Ovary (tissue), 10 donors: Measurements from ENCODE around the gene YTHDC2. TPM values are rescaled to one million over a fixed set of nuclear protein-coding genes. Genes with fewer than 3 reads are reported as not detected.

Experiments
- DNase-seq, 5 donors: peaks; one replicate each; pipeline ENCODE4 v3.0.0-alpha.2; 2019 to 2020
- H3K27ac ChIP-seq, 2 donors: fragments of 200-600 bp; one replicate each; pipeline versions ENCODE4 v1.5.1 to v1.8.0; 2019 to 2022
- H3K27me3 ChIP-seq: fragments of 200-600 bp; one replicate; pipeline ENCODE4 v1.8.0; 2022
- H3K36me3 ChIP-seq: fragments of 200-600 bp; sonication (generic); one replicate; pipeline ENCODE4 v1.5.1; 2019
- H3K4me1 ChIP-seq: one replicate; pipeline ENCODE4 v1.8.1; 2013; ENCODE audit warnings: mild to moderate bottlenecking, moderate library complexity; ENCODE audit not compliant: insufficient read depth
- H3K4me3 ChIP-seq: fragments of 200-600 bp; sonication (generic); one replicate; pipeline ENCODE4 v1.5.1; 2017
- H3K9me3 ChIP-seq, 2 donors: fragments of 200-600 bp in 1 of 2; sonication (generic) in 1 of 2; one replicate each; pipeline versions ENCODE4 v1.5.1 to v1.8.1; 2013 to 2019; ENCODE audit warnings: mild to moderate bottlenecking in 1 of 2, moderate library complexity in 1 of 2
- EP300 ChIP-seq: sonication (generic); formaldehyde crosslinking; IDR thresholded peaks from one replicate; pipeline ENCODE4 v1.6.1; 2017; ENCODE audit warnings: antibody characterized with exemption
- POLR2A ChIP-seq: fragments of 450-650 bp; IDR thresholded peaks from one replicate; pipeline ENCODE4 v1.6.1; 2017; ENCODE audit warnings: antibody characterized with exemption, mild to moderate bottlenecking, moderate library complexity
- WGBS, 3 donors: extraction: QIAGEN DNeasy Blood & Tissue Kit in 1 of 3; methylation state at CpG; one replicate each; pipeline versions ENCODE4 v1.1.5 to v1.1.7; 2013 to 2017; 5-methylcytosine and 5-hydroxymethylcytosine counted together
- intact Hi-C, 4 donors: fragments of 100-400 bp; cut with DNase I; formaldehyde crosslinking; loops; one replicate each; pipeline versions ENCODE4 v1.11.0 to v1.15.1; 2022 to 2023
- long read RNA-seq, 3 donors: library from polyadenylated mRNA in 2 of 3; unstranded in 2 of 3; transcript quantifications; one replicate each; pipeline ENCODE4 v2.0.0 and lab custom pipeline, GENCODE V29; 2021 to 2026
- polyA plus RNA-seq, 2 donors: library from polyadenylated mRNA; stranded (reverse); fragments of 200-250 nt in 1 of 2; fragments of 350-450 nt in 1 of 2; fragmentation: Illumina TruSeq in 1 of 2; extraction: RNeasy Lipid Tissue Mini Kit (QIAGEN cat#74804) in 1 of 2; gene quantifications; one replicate each; pipeline ENCODE4 v1.2.3, GENCODE V29; 2013 to 2014
- total RNA-seq, 7 donors: library from RNA; depleted of rRNA in 2 of 7; stranded (reverse); fragments of >200 nt in 2 of 7; fragmentation: NEBNext Ultra II Directional in 3 of 7; extraction: Animal tissue kit (Norgen Biotek cat#: 25700) in 3 of 7; gene quantifications; one replicate each; pipeline versions ENCODE4 v1.1.0 to v1.2.4, GENCODE V29; 2016 to 2023
- TF ChIP-seq, protein P1 (sequence below), 3 donors: fragments of 450-650 bp in 2 of 3; fragments of 200-600 bp in 1 of 3; IDR thresholded peaks; one replicate each; pipeline versions ENCODE4 v1.5.1 to v1.8.0; 2016 to 2022; ENCODE audit warnings: antibody characterized with exemption in 3 of 3, mild to moderate bottlenecking in 1 of 3
- donor health status: DM: no; HTN: no; CAD: no; lungs with moderate emphysema.
- donor health status: DM: no; HTN: no; CAD: no.
- donor health status: Bipolar disorder and iron deficiency.
- donor health status: DM: yes; HTN: yes; CAD: no.
- donor health status: DM: no; HTN: no; CAD: no.
- donor health status: DM: yes; HTN: yes; CAD: no.

The YTHDC2 gene
- 10 to 100 TPM; 21.8 to 36.2 (median 23.7) TPM for total RNA-seq
- 10 to 100 TPM in 1 of 2 donors, 1 to 10 TPM in 1; 9.1 to 13.2 TPM for polyA plus RNA-seq
- long read RNA-seq, donor 1, partial matches to known transcripts, result 27 of 31 reads
- long read RNA-seq, donor 1, other reads (novel, unspliced or antisense), result 3 of 31 reads
- long read RNA-seq, donor 2, partial matches to known transcripts, result 5 of 5 reads
- long read RNA-seq, donor 2, other reads (novel, unspliced or antisense), result 0 of 5 reads
- long read RNA-seq, donor 3, full-length matches to known transcripts, result 17 of 40 reads
- long read RNA-seq, donor 3, partial matches to known transcripts, result 6 of 40 reads
- long read RNA-seq, donor 3, other reads (novel, unspliced or antisense), result 17 of 40 reads

DNA sequence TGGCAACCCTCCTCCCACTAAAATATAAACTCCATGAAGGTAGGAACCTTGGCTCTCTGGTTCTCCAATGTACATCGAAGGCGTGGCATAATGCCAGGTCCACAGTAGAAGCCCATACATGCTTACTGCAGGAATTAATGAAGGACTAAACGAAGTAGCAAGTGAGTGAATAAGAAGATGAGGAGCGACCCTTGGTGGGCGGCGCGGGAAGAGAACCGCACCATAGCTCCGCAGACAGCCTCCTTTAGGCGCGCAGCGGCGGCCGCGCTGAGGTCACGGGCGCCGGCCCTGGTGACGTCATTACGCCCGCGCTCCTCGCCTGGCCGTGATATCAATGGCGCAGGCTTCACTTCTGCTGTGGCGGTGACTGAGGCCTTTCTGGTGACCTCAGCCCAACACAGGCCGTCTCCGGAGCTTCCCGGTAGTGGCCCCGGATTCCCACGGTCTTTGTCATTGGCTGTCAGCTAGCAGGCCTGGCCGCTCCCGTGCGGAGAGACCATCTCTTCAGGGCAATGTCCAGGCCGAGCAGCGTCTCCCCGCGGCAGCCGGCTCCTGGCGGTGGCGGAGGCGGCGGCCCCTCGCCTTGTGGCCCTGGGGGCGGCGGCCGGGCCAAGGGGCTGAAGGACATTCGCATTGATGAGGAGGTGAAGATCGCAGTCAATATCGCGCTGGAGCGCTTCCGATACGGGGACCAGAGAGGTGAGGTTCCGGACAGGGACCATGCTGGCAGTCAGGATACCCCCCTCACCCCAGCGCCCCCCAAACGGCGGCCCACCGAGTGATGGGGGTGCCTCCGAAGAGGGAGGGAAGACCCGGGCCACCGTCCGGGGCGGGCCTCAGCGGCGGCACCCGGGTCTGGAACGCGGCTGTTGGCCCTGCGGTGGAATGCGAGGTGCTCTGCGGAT lies at the start of gene YTHDC2:
Gene YTHDC2 (plus strand): TSS at position 311 of the 905 bp plus-strand sequence. CDS start 202 bp downstream, at position 513.
- Histone ChIP-seq H3K36me3 (no peaks in the 10 kb centered on the region), H3K9me3 (no peaks in the 10 kb centered on the region), H3K4me1 (no peaks in the 10 kb centered on the region), H3K27ac (peak within 1 kb of the TSS; percentile 94 to 97), H3K27me3 (no peaks in the 10 kb centered on the region), H3K4me3 (peak within 1 kb of the TSS; percentile 77)
- DNase-seq, result peak; percentile 81 to 93 (median 87)
- TF ChIP-seq POLR2A (peak; percentile 66), EP300 (no peak)
- TF ChIP-seq, protein P1, sequence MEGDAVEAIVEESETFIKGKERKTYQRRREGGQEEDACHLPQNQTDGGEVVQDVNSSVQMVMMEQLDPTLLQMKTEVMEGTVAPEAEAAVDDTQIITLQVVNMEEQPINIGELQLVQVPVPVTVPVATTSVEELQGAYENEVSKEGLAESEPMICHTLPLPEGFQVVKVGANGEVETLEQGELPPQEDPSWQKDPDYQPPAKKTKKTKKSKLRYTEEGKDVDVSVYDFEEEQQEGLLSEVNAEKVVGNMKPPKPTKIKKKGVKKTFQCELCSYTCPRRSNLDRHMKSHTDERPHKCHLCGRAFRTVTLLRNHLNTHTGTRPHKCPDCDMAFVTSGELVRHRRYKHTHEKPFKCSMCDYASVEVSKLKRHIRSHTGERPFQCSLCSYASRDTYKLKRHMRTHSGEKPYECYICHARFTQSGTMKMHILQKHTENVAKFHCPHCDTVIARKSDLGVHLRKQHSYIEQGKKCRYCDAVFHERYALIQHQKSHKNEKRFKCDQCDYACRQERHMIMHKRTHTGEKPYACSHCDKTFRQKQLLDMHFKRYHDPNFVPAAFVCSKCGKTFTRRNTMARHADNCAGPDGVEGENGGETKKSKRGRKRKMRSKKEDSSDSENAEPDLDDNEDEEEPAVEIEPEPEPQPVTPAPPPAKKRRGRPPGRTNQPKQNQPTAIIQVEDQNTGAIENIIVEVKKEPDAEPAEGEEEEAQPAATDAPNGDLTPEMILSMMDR (IDR thresholded peaks at IDR 0.05), result peak; percentile 20 to 47 (median 27)
- intact Hi-C loops, result loop anchor here in 2 of 4 donors (10.0 kb wide), 1 partner anchor 519 kb away; no protein-coding TSS in a partner anchor
- WGBS, 3 donors, result 1% methylated on average over 71 to 72 of the region's 72 CpGs

DNA sequence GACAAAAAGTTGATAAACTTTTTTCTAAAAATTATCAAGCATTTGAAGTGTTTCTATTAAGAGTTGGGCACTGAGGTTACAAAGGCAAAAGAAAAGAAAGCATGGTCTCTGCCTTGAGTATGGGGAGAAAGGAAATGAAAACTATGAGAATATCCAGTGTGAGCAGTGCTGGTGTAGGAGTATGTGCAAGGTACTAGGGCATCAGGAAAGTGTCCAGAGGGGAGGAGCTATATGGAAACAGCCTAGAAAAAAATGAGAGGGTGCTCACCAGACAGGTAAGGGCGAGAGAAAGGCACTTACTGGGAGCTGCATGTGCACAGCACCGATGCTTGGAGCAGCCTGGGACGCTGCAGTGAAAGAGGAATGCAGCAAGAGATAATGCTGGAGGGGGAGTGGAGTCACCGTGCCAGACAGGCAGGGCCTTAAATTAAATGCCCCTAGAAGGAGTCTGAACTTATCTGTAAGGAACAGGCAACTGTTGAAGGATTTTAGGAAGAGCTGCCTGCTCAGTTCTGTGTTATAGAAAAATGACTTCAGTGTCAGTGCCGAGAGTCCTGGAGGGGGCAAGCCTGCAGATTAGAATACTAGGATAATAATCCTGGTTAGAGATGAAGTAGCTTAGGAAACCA lies 39.3 kb upstream of the YTHDC2 start:
- Histone ChIP-seq H3K9me3 (no peaks in the 10 kb centered on the region), H3K4me1 (peaks cover 2% of the 10 kb centered on the region), H3K4me3 (no peak overlapping the region), H3K27ac (no peak overlapping the region), H3K27me3 (no peaks in the 10 kb centered on the region), H3K36me3 (no peaks in the 10 kb centered on the region)
- TF ChIP-seq EP300, result no peak
- TF ChIP-seq, protein P1 (IDR thresholded peaks at IDR 0.05), result no peak
- TF ChIP-seq POLR2A, result no peak
- DNase-seq, result no peak
- intact Hi-C loops, result no loop called here
- 7 to 13% (median 10%) methylated on average over 5 of the region's 5 CpGs for WGBS, 3 donors

DNA sequence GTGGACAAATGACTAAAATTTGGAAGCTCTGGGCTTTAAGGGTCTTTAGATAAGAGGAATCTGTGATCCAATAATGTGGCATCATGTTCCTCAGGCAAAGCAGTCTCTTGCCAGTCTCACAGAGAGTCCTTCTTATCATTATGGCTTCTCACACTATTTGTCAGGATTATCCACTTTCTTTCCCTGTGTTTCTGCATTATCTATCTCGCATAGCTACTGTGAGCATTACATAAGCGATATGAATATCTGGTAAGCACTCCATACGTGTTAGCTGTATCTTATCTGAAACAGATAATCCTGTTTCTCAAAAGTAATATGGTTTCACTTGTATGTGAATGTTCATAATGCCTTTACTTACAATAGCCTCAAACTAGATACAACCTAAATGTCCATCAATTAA lies 34.8 kb upstream of the YTHDC2 start:
- intact Hi-C loops, result no loop called here
- DNase-seq, result no peak
- Histone ChIP-seq H3K36me3 (no peaks in the 10 kb centered on the region), H3K27me3 (no peaks in the 10 kb centered on the region), H3K4me3 (no peak overlapping the region), H3K27ac (no peak overlapping the region), H3K9me3 (no peaks in the 10 kb centered on the region), H3K4me1 (peaks cover 2% of the 10 kb centered on the region)
- 82 to 92% (median 87%) methylated on average over 3 of the region's 3 CpGs for WGBS, 3 donors
- TF ChIP-seq, protein P1 (IDR thresholded peaks at IDR 0.05), result no peak
- TF ChIP-seq EP300 (no peak), POLR2A (no peak)

DNA sequence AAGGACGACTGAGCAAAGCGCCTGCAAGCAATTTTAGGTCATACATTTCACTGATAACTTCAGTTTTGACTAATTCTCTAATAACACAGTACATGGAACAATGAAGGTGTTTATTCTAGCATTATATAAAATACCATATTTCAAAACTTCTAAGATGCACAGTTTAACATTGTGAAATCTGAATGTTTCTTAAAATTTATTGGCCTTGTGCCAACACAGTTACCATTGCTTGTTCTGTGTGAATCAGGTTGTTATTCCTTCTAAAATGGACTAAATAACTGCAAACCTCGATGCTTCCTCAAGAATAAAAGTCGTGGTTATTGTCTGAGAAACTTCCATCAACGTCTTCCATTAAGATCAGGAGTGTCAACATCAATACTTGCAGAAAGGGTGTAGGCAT lies 33.3 kb upstream of the YTHDC2 start:
- no peaks in the 10 kb centered on the region for H3K36me3 ChIP-seq
- intact Hi-C loops, result no loop called here
- H3K4me3 ChIP-seq, result no peak overlapping the region
- no peak for DNase-seq
- TF ChIP-seq EP300 (no peak), POLR2A (no peak)
- TF ChIP-seq, protein P1 (IDR thresholded peaks at IDR 0.05), result no peak
- WGBS, 3 donors, result 82 to 88% (median 82%) methylated on average over 5 of the region's 5 CpGs
- H3K9me3 ChIP-seq, result no peaks in the 10 kb centered on the region
- no peaks in the 10 kb centered on the region for H3K4me1 ChIP-seq
- H3K27me3 ChIP-seq, result no peaks in the 10 kb centered on the region
- H3K27ac ChIP-seq, result no peak overlapping the region
